GM12875 (cell line): Measurements from ENCODE around the gene KCNK18.

Experiments
- H3K4me3 ChIP-seq: one replicate; pipeline ENCODE4 v1.5.1; 2011; ENCODE audit warnings: low read depth, low read length, control low read depth
- TF ChIP-seq, protein P1 (sequence below): IDR thresholded peaks from 2 replicates; pipeline ENCODE4 v1.5.1; 2011; ENCODE audit warnings: low read depth, mild to moderate bottlenecking, control low read depth, inconsistent platforms, low read length, moderate library complexity, borderline replicate concordance; ENCODE audit not compliant: insufficient read depth

Gene KCNK18

DNA sequence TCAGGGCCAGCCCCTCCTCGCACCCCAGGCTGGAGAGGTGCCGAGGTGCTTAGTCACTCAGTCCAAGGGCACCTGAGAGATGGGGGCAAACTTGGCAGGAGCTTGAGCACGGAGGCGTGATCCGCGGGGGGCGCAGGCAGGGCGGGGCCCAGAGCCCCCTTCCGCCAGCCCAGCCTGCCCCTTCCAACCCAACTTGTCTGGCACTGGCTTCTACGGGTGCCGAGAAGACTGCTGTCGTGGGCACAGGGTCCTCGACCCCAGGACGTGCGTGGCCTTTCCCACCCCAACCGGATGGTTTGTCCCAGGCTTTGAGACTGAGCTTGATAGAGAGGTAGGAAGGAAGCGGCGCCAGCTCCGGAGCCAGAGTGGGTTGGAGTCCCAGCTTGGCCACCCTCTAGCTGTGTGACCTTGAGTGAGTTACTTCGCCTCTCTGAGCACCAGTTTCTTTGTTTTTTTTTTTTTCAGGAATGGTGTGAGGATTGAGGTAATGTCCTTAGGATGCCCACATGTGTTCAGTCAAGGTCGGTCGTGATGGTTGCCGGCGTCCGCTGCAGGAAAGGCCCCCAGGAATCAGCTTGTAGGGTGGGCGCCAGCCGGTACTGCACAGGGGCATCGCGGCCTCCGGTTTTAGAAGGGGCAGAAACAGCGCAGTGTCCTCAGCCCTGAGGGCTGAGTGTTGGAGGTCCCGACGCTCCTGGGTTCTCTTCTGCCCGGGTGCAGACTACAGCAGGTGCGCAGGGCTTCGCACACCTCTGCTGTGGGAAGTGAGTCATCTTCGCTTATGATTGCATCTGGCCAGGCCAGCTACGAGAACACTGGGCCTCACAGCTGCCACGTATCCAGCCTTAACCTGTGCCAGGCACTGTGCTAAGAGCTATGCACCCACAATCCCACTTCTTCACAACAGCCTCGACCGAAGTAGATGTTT is 30.6 kb upstream of the KCNK18 start:
- TF ChIP-seq, protein P1, sequence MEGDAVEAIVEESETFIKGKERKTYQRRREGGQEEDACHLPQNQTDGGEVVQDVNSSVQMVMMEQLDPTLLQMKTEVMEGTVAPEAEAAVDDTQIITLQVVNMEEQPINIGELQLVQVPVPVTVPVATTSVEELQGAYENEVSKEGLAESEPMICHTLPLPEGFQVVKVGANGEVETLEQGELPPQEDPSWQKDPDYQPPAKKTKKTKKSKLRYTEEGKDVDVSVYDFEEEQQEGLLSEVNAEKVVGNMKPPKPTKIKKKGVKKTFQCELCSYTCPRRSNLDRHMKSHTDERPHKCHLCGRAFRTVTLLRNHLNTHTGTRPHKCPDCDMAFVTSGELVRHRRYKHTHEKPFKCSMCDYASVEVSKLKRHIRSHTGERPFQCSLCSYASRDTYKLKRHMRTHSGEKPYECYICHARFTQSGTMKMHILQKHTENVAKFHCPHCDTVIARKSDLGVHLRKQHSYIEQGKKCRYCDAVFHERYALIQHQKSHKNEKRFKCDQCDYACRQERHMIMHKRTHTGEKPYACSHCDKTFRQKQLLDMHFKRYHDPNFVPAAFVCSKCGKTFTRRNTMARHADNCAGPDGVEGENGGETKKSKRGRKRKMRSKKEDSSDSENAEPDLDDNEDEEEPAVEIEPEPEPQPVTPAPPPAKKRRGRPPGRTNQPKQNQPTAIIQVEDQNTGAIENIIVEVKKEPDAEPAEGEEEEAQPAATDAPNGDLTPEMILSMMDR: no peak
- no peak overlapping the region for H3K4me3 ChIP-seq

DNA sequence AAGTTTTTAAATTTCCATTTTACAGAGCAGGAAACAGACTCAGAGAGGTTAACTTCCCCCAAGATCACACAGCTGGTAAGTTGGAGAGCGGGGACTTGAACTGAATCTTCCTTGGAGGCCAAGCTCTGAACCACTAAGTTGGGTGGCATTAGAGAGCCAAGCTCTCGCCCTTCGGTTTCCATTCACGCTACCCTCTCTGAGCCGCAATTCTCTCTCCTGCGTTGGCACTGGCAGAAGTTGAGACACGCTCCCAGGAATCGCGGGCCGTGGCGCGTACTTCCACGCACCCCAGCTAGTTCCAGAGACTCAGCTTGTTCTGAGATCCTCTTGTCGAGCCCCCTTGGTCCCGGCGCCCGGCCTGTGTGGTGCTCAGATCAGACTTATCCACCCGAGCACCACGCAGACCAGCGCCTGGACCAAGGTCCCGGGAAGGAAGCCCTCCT is 29.9 kb upstream of the KCNK18 start:
- no peak overlapping the region for H3K4me3 ChIP-seq
- TF ChIP-seq, protein P1: no peak

DNA sequence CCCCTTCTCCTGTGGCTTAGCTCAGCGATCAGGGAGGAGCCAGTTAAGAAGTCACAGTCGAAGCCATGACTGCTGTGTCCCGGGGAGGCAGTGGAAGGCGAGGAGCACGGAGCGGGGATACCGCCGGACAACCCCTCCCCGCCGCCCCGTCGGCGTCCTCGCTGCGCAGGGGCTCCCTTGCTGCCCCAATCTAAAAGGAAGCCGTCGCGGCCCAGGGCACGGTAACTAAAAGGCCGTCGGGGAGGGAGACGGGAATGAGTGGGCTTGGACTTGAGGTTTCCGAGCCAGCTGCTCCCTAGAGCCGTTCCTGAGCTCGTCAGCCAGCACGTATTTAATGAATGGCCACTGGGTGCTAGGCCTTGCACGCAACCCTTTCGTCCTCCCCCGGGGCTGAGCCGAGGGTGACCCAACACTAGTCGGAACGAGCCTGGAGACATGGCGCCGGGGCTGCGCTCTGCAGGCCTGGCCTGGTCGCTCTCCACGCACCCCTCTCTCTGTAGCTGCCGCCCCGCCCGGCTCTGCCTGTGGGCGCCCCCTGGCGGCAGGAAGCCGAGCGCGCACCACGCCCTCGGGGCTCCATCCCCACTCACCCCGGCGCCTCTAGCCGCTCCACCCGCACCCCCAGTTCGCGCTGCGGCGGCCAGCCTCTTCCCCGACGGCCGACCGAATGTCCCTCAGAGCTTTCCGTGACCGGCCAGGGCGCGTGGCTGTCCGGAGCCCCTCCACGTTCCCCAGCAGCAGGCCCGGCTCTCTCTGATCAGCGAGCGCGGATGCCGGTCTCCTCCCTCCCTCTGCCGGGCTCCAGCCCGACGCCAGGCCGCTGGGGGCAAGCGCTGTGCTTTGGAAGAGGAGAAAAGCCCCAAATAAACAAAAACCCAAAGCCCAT is 29.3 kb upstream of the KCNK18 start:
- TF ChIP-seq, protein P1: peak; percentile 94
- no peak overlapping the region for H3K4me3 ChIP-seq

DNA sequence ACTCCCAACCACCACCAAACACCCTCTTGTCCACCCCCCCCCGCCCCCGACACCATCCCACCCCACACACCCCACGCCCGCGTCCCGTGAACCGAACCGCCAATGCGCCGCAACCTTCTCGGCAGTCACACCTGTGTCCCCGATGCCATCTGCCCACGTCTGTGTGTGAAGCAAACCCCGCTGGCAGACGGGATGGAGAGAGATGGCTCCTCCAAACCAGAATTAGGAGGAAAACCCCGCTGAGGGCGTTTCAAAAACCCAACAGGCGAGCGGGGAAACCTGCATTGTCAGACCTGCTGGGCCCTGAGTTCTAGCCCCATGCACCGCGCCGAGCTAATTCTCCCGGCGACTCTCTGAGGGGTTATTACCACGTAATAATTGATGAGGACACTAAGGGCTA is 28.6 kb upstream of the KCNK18 start:
- no peak overlapping the region for H3K4me3 ChIP-seq
- TF ChIP-seq, protein P1: no peak

DNA sequence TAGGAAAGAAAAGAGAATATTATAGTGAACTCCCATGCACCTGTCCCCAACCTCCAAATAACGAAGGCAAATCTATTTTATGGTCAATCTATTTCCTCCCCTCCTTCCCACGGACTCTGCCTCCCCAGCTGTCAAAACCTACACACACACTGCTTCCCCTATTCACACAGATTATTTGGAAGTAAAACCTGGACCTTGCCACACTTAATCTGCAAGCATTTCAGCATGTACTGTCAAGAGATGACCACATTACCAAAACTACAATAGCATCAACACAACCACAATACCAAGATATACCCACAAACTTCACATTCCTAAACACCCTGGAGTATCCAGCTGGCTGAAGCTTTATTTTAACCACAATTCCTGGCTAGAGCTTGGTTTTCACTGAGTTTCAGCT is 27.8 kb upstream of the KCNK18 start:
- TF ChIP-seq, protein P1: no peak
- H3K4me3 ChIP-seq: no peak overlapping the region

DNA sequence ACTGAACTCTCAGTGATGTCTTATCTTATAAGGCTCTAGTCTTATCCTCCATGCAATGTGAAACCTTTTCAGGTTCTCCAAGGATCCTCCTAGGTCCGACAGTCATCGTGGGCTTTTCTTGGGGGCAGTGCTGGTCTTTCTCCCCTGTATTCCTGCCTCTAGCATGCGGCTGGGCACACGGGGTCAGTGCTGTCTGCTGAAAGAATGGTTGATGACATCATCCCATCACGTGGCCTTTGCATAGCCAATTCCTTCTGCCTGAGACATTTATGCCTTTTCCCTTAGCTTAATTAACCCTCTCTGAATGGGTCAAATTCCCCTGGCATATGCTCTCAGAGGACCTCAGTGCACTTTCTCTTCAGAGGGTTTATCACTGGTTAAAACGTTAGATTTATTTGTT is 27.0 kb upstream of the KCNK18 start:
- H3K4me3 ChIP-seq: no peak overlapping the region
- TF ChIP-seq, protein P1: no peak
